Measurements from ENCODE around the gene CYP4F8. TPM values are rescaled to one million over a fixed set of nuclear protein-coding genes. Genes with fewer than 3 reads are reported as not detected.
A peak's percentile ranks its signal among the peaks of the same experiment; 100 is the strongest.

CYP4F8 gene
- total RNA-seq, 1 donor from 2014 or later, result 0.98 TPM

DNA sequence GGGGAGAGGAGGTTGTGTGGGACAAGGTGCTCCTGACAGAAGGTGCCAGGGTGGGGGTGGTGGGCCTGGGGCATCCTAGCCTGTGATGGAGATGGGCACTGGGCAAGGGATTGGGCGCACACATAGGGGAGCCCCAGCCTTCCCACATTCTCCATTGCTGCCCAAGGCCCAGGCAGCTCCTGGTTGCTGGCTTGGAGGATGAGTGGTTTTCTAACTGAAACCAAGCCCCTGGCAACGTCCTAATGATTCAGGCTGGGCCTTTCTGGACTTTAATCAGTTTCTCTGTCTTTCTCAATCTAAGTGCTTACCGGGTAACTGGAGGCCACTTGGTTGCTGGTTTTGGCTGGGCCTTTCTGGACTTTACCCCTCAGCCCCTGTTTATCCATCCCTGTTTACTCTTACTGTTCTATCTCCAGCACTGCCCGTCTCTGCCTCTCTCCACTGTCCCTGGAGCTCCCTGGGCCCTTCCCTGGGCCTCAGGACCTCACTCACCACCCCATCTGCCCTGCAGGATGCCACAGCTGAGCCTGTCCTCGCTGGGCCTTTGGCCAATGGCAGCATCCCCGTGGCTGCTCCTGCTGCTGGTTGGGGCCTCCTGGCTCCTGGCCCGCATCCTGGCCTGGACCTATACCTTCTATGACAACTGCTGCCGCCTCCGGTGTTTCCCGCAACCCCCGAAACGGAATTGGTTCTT, 26.0 kb downstream of the CYP4F8 start:
- no peak for DNase-seq (ENCODE audit: extremely low spot score in 2 of 2)
- no peaks in the 10 kb centered on the region for H3K27me3 ChIP-seq
- H3K4me3 ChIP-seq, result no peak overlapping the region
- H3K4me1 ChIP-seq, result peaks cover 16% of the 10 kb centered on the region
- no peaks in the 10 kb centered on the region for H3K9me3 ChIP-seq
- intact Hi-C loops (cut with DNase I), result no loop called here
- peak overlapping the region; percentile 37 for H3K27ac ChIP-seq
- H3K36me3 ChIP-seq, result no peaks in the 10 kb centered on the region
- no peak for TF ChIP-seq POLR2A (IDR thresholded peaks at IDR 0.05)
- TF ChIP-seq POLR2AphosphoS5 (IDR thresholded peaks at IDR 0.05; ENCODE audit: insufficient read depth in 1 of 2, low read depth in 1 of 2), result no peak
- TF ChIP-seq, protein P1, sequence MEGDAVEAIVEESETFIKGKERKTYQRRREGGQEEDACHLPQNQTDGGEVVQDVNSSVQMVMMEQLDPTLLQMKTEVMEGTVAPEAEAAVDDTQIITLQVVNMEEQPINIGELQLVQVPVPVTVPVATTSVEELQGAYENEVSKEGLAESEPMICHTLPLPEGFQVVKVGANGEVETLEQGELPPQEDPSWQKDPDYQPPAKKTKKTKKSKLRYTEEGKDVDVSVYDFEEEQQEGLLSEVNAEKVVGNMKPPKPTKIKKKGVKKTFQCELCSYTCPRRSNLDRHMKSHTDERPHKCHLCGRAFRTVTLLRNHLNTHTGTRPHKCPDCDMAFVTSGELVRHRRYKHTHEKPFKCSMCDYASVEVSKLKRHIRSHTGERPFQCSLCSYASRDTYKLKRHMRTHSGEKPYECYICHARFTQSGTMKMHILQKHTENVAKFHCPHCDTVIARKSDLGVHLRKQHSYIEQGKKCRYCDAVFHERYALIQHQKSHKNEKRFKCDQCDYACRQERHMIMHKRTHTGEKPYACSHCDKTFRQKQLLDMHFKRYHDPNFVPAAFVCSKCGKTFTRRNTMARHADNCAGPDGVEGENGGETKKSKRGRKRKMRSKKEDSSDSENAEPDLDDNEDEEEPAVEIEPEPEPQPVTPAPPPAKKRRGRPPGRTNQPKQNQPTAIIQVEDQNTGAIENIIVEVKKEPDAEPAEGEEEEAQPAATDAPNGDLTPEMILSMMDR (IDR thresholded peaks at IDR 0.05), result no peak

DNA sequence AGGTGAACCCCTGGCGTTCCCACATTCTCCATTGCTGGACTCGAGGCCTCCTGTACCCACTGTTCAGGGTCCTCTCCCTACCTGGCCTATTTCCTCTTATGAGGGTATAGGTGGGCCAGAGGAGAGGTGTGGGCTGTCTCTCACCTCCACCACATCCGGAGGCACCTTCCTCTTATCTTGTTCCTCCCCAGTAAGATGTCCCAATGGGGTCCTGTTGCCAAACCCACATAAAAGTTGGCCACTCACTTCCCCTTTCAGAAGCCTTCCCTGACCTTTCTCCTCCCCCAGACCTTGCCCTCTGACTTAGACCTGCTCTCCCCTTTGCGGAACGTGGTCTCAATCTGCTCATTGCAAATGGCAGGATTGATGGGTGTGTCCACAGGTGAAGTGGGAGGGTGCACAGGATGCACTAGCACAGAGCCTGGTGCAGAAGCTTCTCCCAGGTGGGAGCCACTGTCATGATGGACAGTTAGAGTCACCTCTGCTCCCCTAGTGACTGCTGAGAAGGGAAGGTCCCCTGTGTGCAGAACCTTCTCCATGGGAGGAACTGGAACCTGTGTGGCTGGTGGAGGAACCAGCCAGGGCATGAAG, 27.0 kb downstream of the CYP4F8 start:
- peak in 1 of 2 donors; percentile 67 for DNase-seq (ENCODE audit: extremely low spot score in 2 of 2)
- Histone ChIP-seq H3K27ac (peak overlapping the region; percentile 37), H3K4me1 (peaks cover 16% of the 10 kb centered on the region), H3K9me3 (no peaks in the 10 kb centered on the region), H3K27me3 (no peaks in the 10 kb centered on the region), H3K4me3 (no peak overlapping the region), H3K36me3 (no peaks in the 10 kb centered on the region)
- TF ChIP-seq POLR2A (IDR thresholded peaks at IDR 0.05), result no peak
- no peak for TF ChIP-seq POLR2AphosphoS5 (IDR thresholded peaks at IDR 0.05; ENCODE audit: insufficient read depth in 1 of 2, low read depth in 1 of 2)
- TF ChIP-seq, protein P1 (IDR thresholded peaks at IDR 0.05), result no peak
- intact Hi-C loops (cut with DNase I), result no loop called here

DNA sequence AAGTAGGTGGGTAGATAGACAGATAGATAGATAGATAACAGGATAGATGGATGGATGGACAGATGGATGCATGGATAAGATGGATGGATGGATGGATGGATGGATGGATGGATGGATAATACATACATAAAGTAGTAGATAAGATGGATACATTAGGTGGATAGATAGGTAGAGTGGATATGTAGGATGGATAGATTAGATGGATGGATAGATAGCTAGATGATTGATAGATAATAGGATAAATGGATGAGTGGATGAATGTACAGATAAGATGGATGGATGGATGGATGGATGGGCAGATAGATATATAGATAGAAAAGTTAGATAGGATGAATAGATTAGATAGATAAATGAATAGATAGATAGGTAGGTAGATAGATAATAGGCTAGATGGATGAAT, 27.8 kb downstream of the CYP4F8 start:
- TF ChIP-seq, protein P1 (IDR thresholded peaks at IDR 0.05), result no peak
- TF ChIP-seq POLR2AphosphoS5 (IDR thresholded peaks at IDR 0.05; ENCODE audit: insufficient read depth in 1 of 2, low read depth in 1 of 2), result no peak
- TF ChIP-seq POLR2A (IDR thresholded peaks at IDR 0.05), result no peak
- peaks cover 16% of the 10 kb centered on the region for H3K4me1 ChIP-seq

DNA sequence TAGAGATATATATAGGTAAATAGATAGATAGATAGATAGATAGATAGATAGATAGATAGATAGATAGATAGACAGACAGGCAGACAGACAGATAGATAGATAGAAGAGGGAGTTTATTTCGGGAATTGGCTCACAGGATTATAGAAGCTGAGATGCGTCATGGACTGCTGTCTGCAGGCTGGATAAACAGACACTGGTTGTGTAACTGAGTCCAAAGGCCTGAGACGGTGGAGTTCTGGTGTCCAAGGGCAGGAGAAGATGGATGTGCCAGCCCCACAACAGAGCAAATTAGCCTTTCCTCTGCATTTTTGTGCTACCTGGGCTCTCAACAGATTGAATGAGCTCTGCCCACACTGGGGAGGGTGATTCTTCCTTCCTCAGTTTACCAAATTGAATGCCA, 28.4 kb downstream of the CYP4F8 start:
- Histone ChIP-seq H3K27ac (no peak overlapping the region), H3K4me1 (peaks cover 16% of the 10 kb centered on the region), H3K36me3 (no peaks in the 10 kb centered on the region), H3K9me3 (no peaks in the 10 kb centered on the region), H3K4me3 (no peak overlapping the region), H3K27me3 (no peaks in the 10 kb centered on the region)
- TF ChIP-seq POLR2A (IDR thresholded peaks at IDR 0.05) (no peak), POLR2AphosphoS5 (IDR thresholded peaks at IDR 0.05; ENCODE audit: insufficient read depth in 1 of 2, low read depth in 1 of 2) (no peak)
- TF ChIP-seq, protein P1 (IDR thresholded peaks at IDR 0.05), result no peak
- intact Hi-C loops (cut with DNase I), result no loop called here
- DNase-seq (ENCODE audit: extremely low spot score in 2 of 2), result no peak

More for the DNA sequence above, 27.8 kb downstream of the CYP4F8 start:
- H3K36me3 ChIP-seq, result no peaks in the 10 kb centered on the region
- intact Hi-C loops (cut with DNase I), result no loop called here
- no peaks in the 10 kb centered on the region for H3K27me3 ChIP-seq
- DNase-seq (ENCODE audit: extremely low spot score in 2 of 2), result no peak
- no peak overlapping the region for H3K4me3 ChIP-seq
- no peaks in the 10 kb centered on the region for H3K9me3 ChIP-seq
- H3K27ac ChIP-seq, result no peak overlapping the region

Measured in vagina (tissue), 2 donors.